Measurements from ENCODE around the gene IL1R2. TPM values are rescaled to one million over a fixed set of nuclear protein-coding genes. Genes with fewer than 3 reads are reported as not detected.
"Not testable (repeated sequence)": the region's sequence is repeated elsewhere in the genome, so short reads cannot be mapped to it uniquely, and the experiment has no call there.

IL1R2 gene
- total RNA-seq, 4 donors from 2014 or later: 2.9 to 8.2 (median 4.9) TPM

DNA sequence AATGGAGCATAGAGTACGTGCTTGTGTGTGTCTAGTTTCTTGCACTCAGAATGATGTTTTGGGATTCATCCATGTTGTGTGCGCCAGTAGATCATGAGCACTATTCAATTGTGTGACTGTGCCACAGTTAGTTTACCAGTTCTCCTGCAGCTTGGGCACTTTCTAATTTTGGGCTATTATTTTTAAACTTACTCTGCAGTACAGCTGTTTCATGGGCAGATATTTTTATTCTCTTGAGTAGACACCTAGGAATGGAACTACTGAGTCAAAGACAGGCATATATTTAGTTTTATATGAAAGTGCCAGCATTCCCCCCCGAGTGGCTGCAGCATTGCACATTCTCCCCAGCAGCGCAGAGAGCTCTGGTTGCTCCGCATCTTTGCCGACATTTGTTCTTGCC lies 74.8 kb downstream of the IL1R2 start:
- Histone ChIP-seq H3K27me3 (no peaks in the 10 kb centered on the region), H3K9me3 (no peaks in the 10 kb centered on the region), H3K27ac (no peak overlapping the region), H3K4me1 (peaks cover 8 to 34% of the 10 kb centered on the region in 2 donors), H3K4me3 (no peak overlapping the region), H3K36me3 (no peaks in the 10 kb centered on the region)
- intact Hi-C loops (cut with DNase I; ENCODE audit: low total_unique reads): no loop called here
- TF ChIP-seq POLR2A (IDR thresholded peaks at IDR 0.05): no peak
- TF ChIP-seq, protein P1, sequence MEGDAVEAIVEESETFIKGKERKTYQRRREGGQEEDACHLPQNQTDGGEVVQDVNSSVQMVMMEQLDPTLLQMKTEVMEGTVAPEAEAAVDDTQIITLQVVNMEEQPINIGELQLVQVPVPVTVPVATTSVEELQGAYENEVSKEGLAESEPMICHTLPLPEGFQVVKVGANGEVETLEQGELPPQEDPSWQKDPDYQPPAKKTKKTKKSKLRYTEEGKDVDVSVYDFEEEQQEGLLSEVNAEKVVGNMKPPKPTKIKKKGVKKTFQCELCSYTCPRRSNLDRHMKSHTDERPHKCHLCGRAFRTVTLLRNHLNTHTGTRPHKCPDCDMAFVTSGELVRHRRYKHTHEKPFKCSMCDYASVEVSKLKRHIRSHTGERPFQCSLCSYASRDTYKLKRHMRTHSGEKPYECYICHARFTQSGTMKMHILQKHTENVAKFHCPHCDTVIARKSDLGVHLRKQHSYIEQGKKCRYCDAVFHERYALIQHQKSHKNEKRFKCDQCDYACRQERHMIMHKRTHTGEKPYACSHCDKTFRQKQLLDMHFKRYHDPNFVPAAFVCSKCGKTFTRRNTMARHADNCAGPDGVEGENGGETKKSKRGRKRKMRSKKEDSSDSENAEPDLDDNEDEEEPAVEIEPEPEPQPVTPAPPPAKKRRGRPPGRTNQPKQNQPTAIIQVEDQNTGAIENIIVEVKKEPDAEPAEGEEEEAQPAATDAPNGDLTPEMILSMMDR (IDR thresholded peaks at IDR 0.05): no peak
- no peak for DNase-seq

DNA sequence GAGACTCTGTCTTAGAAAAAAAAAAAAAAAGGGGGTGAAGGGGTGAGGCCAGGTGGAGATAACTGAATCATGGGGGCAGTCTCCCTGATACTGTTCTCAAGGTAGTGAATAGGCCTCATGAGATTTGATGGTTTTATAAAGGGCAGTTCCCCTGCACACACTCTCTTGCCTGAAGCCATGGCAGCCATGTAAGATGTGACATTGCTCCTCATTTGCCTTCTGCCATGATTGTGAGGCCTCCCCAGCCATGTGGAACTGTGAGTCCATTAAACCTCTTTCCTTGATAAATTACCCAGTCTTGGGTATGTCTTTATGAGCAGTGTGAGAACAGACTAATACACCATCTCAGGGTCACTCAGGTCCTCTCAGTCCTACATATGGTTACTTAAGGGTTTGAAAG lies 76.4 kb downstream of the IL1R2 start:
- DNase-seq; H3K36me3 ChIP-seq; H3K4me3 ChIP-seq; H3K9me3 ChIP-seq; H3K27me3 ChIP-seq; H3K27ac ChIP-seq; intact Hi-C loops (cut with DNase I; ENCODE audit: low total_unique reads): not testable (repeated sequence)
- peaks cover 8 to 29% of the 10 kb centered on the region in 2 donors for H3K4me1 ChIP-seq

DNA sequence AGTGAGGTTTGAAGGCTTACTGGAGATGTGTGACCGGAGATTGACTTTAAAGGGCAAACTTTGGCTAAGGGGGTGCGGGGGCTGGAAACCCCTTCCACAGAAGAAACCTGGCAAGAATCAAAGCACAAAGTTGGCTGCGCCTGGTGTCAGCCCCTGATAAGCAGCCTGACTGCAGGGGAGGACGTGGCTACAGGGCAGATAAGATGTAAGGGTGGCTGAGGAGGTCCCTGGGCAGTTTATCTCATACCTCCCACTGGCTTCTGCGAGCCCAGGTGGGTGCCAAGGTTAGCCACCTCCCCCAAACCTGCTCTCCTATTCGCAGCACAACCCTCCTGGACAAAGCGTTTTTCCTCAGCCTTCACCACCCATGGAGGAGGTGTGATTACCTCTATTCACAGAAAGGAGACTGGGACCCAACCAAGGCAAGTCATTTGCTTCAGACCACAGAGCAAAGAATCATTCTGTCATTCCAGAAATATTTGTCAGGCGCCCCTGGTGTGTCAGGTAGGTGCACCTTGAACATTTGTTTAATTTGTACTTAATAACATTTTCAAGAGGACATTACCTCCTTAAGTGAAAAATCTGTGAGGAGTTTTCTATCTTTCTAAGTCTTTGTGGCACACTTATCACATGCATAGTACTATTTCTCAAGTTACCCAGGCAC lies 77.7 kb downstream of the IL1R2 start:
- intact Hi-C loops (cut with DNase I; ENCODE audit: low total_unique reads): no loop called here
- peaks cover 0 to 20% of the 10 kb centered on the region in 2 donors for H3K4me1 ChIP-seq
- peak overlapping the region; percentile 60 to 63 for H3K27ac ChIP-seq
- TF ChIP-seq, protein P1 (IDR thresholded peaks at IDR 0.05): no peak
- no peak for TF ChIP-seq POLR2A (IDR thresholded peaks at IDR 0.05)
- no peaks in the 10 kb centered on the region for H3K9me3 ChIP-seq
- no peak for DNase-seq
- H3K36me3 ChIP-seq: no peaks in the 10 kb centered on the region
- no peak overlapping the region for H3K4me3 ChIP-seq
- H3K27me3 ChIP-seq: no peaks in the 10 kb centered on the region

DNA sequence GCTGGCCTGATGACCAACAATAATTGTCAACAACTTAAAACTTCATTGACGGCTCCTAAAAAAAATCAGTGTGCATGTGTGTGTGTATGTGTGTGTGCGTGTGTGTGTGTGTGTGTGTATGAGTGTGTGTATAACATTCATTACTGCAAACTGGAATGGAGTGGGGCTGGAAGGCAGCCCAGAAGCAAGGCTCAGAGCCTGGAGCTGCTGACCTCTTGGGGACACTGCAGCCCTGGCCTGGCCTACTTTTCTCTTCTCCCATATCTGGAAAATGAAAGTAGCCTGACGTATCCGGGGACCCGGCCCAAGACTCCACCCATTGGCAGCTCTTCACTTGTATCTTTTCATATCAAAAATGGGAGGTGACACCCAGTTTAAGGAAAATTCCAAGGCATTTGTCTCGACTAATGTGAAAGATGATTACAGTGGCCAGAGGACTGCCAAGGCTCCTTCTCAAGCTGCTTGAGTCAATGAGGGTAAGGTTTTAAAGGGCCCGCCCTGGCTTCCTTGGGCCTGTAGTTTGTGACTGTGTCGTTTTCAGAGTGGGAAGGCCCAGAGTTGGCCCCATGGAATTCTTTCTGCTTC lies 78.4 kb downstream of the IL1R2 start:
- Histone ChIP-seq H3K4me3 (no peak overlapping the region), H3K36me3 (no peaks in the 10 kb centered on the region), H3K27me3 (no peaks in the 10 kb centered on the region), H3K27ac (peak overlapping the region; percentile 60 to 63), H3K9me3 (no peaks in the 10 kb centered on the region), H3K4me1 (peaks cover 0 to 13% of the 10 kb centered on the region in 2 donors)
- TF ChIP-seq, protein P1 (IDR thresholded peaks at IDR 0.05): no peak
- TF ChIP-seq POLR2A (IDR thresholded peaks at IDR 0.05): no peak
- peak; percentile 75 to 87 for DNase-seq
- intact Hi-C loops (cut with DNase I; ENCODE audit: low total_unique reads): no loop called here

DNA sequence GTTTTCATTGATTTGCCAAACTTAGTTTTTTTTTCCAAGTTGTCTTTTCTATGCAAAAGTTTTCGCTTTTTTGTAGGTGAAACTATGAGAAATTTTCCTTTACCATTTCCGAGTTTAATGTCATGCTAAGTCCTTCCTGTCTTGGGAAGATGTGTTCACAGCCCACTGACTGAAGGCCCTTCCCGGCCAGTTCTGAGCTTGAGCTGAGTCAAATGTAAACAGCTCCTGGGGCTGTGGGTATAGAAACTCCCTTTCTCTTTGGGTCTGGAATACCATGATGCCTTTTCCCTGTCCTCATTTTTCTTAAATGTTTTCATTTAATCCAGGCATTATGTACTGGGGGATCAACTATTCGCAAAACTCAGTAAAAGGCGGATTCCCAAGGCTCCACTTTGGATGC lies 81.0 kb downstream of the IL1R2 start:
- no peaks in the 10 kb centered on the region for H3K36me3 ChIP-seq
- DNase-seq: no peak
- H3K4me1 ChIP-seq: peaks cover 0 to 8% of the 10 kb centered on the region in 2 donors
- no peaks in the 10 kb centered on the region for H3K27me3 ChIP-seq
- H3K9me3 ChIP-seq: no peaks in the 10 kb centered on the region
- intact Hi-C loops (cut with DNase I; ENCODE audit: low total_unique reads): no loop called here
- TF ChIP-seq POLR2A (IDR thresholded peaks at IDR 0.05): no peak
- TF ChIP-seq, protein P1 (IDR thresholded peaks at IDR 0.05): no peak
- H3K4me3 ChIP-seq: no peak overlapping the region
- H3K27ac ChIP-seq: no peak overlapping the region
